Stimulated activated CD8-positive, alpha-beta memory T cell treated with anti-CD3 and anti-CD28 coated beads, Interleukin-7, amount 100 ng/mL, for 48 hours (primary cell): ENCODE data around the gene FAM3A.

Experiments used
- DNase-seq, 2 donors: peaks; one replicate each; pipeline ENCODE4 v3.0.0-alpha.2; 2020; ENCODE audit warnings: low read depth in 1 of 2; ENCODE audit errors: extremely low read depth in 1 of 2

The FAM3A gene

DNA sequence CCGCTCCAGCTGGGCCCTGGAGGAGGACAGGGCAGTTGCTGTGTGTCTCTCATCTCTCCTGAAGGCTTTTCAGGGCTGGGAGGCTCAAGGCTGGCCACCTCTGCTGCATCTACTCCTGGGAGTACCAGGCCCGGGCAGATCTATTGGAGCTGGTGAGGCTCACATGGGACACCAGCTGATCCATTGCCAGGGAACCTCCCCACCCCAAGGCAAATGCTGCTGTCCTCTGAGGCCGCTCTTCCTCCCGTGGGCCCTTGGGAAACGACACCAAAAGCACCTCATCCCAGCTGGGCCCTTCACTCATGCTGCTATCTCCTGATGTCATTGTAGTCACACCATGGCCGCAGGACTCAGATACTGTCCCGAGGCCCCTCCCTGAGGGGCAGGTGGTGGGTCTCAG, 33.2 kb downstream of the FAM3A start:
- DNase-seq = no peak

DNA sequence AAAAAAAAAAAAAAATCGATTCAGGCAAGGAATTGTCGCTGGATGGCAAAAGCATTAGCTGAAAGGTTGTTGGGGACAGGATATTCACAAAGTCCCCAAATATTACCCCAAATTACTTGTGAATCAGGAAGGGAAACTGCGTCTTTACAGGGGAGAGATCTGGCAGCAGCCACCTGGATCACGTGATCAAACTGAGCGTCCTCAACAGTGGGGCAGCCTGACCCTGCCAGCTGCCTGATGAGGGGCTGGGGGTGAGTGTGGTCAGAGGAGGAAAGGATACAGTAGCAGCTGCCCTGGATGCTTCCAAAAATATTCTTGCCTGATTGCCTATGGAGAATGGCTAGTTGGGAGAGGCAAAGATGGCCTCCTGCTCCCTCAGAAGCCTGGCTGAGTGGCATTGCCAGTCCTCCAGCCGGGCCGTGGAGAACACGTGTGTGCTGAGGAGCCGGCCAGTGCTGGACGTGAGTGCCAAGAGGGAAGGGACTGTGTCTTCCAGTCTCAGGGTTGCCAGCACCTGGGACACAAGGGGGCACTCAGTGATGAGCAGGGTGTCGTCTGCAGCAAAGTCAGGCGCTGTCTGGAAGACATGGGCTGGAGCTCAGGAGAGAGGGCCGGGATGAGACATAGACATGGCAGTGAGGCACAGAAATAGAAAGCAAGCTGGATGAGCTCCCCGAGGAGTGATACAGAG, 34.0 kb downstream of the FAM3A start:
- DNase-seq = no peak

DNA sequence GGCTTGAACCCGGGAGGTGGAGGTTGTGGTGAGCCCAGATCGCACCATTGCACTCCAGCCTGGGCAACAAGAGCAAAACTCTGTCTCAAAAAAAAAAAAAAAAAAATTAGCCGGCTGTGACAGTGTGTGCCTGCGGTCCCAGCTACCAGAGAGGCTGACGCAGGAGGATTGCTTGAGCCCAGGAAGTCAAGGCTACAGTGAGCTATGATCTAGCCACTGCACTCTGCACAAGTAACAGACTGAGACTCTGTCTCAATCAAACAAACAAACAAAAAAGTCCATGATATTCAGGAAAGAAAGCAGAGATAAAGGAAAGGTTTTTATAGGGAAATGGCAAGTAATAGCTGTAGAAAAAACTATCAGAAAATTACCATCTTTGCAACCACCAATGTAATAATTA, 34.8 kb downstream of the FAM3A start:
- DNase-seq = no peak

DNA sequence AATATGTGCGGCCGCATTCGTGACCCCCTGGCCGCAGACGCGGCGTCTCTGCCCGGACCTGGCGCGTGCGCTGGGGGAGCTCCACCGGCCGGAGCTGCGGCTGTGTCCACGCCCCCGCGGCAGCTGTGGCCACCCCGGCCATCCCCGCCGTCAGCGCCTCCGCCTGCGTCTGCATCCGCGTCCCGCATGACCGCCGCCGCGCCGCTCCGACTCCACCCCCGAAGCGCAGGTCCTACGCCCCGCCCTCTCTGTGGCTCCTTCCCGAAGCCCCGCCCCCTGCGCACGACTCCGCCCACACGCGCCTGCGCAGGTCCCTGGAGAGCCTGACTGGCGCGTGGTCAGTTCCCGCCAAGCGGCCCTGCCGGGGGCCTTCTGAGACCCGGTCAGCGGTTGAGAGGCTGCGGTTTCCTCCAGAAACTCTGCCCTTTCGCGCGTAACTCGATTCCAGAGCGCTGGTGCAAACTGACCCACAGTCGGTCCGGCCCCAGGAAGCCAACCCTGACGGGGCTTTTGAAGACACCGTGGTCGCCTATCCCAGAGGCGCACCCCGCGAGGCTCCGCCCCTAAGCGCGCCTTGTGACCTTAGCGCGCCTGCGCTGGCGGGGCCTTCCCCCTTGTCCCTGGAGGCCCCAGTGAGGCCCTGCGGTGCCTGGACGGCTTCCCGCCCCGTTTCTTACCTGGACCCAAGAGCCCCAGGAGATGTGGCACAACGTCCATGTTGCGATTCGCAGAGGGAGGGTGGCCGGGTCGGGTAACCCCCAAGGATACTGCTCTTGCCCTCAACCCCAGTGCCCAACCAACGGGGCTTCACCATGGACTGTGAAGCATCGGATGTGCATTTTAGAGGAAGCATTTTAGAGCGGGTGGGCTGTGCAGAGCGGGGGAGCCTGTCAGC, 37.1 kb downstream of the FAM3A start, which contains the start of gene LAGE3:
LAGE3 (minus strand) TSS at position 554 of the 895 bp plus-strand sequence; CDS start at position 188, 366 bp downstream.
- peak; percentile 83 to 86 for DNase-seq

DNA sequence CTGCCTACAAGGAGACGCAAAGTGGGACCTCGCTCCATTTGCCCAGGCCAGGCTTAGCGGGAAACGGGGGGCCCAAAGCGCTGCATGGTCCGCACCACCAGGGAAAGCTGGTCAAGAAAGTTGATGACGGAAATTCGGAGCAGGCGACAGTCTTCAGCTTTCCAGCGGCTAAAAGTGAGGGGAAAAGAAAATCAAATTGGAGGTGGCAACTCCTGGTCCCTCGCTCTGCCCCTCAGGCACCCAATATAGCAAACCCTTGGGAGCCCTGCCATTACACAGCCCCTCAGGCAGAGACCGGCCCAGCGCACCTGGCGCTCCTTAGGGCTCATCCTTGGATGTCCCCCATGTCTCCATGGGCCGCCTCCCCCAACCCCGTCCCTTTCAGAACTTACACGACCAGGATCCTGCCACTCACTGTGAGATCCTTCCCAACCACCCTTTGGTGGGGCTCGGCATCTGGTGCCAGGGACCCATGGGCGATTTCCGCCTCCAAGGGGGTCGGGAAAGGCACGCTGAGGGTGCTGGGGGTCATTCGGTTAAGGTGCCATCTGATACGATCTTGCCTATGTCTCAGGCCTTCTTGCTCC, 38.0 kb downstream of the FAM3A start:
- DNase-seq = no peak

DNA sequence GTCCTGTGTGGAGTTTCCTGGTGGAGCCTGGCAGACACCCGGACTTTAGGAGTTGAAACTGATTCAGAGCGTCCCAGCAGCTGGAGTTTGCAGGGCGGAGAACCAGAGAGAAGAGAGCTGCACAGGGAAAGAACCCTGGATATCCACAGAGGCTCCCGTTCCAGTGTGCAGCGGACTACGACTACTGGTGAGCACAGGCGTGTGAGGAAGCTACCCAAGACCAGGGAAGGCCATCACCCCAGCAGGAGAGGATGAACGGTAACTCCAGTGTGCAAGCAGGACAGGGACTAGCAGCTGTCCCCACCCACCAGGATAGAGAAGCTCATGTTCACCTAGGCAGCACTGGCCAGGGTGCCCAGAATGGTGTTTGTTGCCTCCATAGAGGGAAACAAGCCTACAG, 39.2 kb downstream of the FAM3A start:
- no peak for DNase-seq

DNA sequence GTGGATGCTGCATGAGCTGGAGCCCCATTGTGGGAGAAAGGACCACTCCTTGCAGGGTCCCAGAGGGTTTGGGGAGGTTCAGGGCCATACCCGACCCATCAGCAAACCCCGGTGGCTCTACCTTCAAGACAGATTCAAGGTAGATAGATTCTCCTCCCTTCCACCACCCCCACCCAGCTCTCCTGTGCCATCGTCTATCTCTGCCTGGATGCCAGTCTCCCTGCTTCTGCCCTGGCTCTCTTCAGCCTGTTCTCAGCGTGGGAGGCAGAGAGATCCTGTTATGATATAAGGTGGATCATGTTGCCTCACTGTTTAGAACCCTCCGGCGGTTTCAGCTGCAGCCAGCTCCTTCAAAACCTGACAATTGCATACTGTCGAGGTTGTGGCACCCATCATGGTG, 42.3 kb downstream of the FAM3A start:
- no peak for DNase-seq

DNA sequence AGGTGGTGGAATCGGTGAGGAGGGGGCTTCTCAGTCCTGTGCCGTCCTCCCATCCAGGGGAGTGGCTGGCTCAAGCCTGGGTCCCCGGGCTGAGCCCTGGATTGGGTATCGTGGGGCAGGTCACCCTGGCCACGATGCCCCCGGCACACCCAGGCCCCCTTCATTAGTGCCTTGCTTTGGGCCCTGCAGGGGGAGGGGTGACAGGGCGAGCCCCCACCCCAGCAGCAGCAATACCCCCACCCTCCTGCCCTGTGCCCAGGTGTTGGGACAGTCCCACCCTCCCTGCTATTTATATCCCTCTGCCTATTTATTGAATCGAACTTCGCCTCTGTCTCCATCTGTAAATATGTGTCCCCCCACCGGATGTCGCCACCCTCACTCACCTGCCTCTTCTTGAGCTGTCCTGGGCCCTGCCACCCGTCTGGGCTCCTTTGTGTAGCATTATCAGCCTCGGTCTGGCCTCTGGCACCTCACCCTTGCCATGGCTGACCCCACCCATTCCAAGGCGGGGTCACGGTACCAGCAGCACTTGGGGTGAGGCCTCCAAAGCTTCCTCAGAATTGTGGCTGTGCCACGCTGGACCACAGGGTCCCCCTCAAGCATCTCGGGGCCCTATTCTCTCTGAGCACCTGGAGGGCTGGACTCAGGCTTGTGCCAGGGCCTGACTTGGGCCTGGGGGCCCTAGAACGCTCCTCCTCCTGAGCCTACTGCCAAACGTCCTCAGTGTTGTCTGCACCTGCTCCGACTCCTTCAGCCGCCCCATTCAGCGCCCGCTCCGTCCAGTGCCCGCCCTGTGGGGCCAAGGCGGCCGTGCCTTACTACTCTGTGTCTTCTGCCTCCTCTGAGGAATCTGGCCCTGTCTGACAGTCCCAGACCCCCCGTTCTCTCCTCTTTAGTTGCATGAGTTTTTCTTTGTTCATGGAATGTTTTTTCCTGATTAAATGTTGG, 43.1 kb downstream of the FAM3A start:
- no peak for DNase-seq

DNA sequence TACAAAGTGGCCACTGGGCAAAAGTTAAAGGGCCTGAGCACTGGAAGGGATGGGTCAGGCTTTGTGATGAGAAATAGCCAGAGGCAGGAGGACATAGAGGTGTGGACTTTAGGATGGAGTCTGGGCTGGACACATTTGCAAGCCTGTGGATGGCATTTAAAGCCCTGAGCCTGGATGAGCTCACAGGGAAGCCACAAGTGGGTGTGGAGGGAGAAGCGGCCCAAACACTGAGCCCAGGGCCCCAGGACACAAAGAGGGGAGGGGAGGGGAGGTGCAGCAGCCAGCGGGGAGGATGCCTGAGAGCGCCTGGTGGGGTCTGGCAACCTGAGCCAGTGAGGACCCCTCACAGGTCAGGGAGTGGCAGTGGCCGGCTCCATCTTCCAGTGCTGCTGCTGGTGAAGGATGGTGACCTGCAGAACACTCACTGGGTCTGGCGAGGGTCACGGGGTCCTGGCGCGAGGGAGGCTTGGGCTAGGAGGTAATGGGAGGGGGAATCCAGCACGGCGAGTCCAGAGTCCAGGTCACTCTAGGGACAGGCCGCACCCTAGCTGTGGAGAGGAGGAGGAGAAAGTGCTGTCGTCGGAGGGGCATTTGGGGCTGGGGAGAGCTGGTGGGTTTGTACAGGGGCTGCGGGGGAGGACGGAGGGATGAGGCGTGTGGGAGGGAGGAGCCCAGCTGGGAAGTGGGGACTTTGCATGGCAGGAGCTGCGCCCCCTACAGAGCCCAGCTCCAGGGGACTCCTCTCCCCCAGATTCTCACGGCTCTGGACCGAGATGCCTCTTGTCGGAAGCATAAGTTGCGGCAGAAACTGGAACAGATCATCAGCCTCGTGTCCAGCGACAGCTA, 44.0 kb downstream of the FAM3A start:
- no peak for DNase-seq

DNA sequence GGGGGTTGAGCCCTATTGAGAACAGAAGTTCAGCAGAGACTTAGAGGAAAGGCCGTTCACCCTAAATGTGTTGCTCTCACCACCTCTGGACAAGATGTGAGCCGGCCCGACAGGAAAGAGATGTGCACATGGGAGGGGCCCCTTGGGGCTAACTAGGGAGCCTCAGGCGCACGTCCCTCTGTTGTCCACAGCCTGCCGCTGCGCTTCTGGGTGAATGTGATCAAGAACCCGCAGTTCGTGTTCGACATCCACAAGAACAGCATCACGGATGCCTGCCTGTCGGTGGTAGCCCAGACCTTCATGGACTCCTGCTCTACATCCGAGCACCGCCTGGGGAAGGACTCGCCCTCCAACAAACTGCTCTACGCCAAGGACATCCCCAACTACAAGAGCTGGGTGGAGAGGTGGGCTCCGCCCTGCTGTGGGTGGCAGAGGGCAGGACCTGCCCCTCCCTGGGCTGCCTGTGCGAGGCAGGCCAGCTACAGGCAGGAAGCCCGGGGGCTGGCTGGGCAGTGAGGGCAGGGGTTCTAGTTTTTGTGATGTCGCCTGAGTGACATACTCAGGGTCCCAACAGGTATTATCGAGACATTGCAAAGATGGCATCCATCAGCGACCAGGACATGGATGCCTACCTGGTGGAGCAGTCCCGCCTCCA, 45.0 kb downstream of the FAM3A start:
- no peak for DNase-seq

DNA sequence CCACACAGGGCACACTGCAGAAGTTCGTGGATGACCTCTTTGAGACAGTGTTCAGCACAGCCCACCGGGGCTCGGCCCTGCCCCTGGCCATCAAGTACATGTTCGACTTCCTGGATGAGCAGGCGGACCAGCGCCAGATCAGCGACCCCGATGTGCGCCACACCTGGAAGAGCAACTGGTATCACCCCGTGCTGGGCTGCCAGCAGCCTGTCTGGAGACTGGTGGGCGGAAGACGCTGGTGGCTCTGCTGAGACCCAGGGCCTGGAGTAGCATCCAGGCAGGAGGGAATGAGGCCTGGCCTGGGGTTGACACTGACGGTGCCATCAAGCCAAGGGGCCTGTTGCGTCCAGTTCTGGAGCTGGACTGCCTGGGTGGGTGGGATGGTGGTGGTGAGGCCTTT, 45.6 kb downstream of the FAM3A start:
- DNase-seq = no peak

DNA sequence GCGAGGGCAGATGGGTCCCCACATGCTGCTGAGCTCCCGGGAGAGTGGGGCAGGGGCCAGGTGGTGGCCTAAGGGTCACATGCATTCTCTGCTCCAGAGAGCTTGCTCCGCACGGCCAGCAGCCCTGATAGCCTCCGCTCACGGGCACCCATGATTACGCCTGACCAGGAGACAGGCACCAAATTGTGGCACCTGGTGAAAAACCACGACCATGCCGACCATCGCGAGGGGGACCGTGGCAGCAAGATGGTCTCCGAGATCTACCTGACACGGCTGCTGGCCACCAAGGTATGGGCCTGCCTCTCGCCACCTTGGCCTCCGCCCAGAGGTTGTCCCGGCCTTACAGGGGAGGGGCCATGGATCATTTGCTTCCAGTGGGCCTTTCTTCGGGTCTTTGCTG, 46.2 kb downstream of the FAM3A start:
- DNase-seq = no peak

DNA sequence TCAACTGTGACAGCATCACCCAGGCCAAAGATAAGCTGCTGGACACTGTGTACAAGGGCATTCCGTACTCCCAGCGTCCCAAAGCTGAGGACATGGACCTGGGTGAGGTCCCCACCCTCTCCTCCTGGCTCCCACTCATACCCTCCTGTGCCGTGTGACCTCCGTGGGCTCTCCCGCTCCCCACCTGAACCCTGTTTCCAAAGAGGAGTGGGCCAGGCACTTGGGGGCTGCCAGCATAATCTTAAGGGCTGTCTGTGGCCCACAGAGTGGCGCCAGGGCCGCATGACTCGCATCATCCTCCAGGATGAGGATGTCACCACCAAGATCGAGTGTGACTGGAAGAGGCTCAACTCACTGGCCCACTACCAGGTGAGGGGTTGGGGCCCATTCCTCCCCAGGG, 46.9 kb downstream of the FAM3A start:
- DNase-seq = no peak

DNA sequence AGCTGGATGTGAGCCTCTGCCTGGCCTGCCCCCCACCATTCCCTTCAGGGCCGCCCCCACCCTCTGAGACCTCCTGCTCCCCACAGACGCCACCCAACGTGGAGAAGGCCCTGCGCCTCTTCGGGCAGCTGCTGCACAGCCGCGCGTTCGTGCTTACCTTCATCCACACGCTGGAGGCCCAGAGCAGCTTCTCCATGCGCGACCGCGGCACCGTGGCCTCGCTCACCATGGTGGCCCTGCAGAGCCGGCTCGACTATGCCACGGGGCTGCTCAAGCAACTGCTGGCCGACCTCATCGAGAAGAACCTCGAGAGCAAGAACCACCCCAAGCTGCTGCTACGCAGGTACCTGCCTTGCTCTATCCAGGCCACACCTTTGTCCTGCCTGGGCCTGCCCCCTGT, 47.8 kb downstream of the FAM3A start:
- DNase-seq = no peak

DNA sequence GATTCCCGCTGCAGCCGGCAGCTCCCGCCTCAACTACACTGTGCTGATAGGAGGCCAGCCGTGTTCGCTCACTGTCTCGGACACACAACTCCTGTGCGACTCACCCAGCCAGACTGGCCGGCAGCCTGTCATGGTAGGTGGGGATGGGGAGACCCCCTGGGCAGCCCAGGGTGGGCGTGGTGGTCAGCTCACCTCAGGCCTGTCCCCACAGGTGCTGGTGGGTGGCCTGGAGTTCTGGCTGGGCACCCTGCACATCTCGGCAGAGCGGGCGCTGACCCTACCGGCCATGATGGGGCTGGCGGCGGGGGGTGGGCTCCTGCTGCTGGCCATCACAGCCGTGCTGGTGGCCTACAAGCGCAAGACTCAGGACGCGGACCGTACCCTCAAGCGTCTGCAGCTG, 48.5 kb downstream of the FAM3A start:
- DNase-seq = no peak

DNA sequence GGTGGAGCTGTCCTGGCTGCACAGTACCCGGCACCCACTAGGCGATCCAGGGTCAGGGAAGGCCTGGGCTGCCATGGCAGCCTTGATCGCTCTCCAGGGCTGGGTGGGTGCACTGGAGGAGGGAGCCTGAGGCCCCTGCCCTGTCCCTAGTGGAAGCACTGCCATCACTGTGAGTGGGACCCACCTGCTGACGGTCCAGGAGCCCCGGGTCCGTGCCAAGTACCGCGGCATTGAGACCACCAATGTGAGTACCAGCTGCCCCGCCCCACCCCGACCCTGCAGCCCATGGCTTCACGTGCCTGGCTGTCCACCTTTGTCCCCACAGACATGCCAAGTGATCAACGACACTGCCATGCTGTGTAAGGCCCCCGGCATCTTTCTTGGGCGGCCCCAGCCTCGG, 49.1 kb downstream of the FAM3A start:
- DNase-seq = no peak

DNA sequence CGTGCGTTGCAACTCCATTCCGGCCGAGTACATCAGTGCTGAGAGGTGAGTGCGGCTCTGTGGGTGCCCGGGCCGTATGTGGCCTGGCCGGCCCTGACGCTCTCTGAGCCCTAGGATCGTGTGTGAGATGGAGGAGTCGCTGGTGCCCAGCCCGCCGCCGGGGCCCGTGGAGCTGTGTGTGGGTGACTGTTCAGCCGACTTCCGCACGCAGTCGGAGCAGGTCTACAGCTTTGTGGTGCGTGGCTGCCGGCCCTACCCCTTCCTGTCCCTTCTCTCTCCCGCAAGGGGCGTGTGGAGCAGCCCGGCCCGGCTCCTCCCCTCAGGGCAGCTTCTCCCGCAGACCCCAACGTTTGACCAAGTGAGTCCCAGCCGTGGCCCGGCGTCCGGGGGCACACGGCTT, 50.0 kb downstream of the FAM3A start:
- no peak for DNase-seq

DNA sequence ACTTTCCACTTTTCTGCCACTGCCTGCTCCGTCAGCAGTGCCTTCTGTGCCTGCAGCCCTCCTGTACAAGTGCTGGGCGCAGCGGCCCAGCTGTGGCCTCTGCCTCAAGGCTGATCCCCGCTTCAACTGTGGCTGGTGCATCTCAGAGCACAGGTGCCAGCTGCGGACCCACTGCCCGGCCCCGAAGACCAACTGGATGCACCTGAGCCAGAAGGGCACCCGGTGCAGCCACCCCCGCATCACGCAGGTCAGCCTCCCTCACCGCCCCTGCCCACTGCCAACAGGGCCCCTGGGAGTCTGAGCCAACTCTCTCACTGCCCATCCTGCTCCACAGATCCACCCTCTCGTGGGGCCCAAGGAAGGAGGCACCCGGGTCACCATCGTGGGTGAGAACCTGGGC, 50.4 kb downstream of the FAM3A start:
- no peak for DNase-seq

DNA sequence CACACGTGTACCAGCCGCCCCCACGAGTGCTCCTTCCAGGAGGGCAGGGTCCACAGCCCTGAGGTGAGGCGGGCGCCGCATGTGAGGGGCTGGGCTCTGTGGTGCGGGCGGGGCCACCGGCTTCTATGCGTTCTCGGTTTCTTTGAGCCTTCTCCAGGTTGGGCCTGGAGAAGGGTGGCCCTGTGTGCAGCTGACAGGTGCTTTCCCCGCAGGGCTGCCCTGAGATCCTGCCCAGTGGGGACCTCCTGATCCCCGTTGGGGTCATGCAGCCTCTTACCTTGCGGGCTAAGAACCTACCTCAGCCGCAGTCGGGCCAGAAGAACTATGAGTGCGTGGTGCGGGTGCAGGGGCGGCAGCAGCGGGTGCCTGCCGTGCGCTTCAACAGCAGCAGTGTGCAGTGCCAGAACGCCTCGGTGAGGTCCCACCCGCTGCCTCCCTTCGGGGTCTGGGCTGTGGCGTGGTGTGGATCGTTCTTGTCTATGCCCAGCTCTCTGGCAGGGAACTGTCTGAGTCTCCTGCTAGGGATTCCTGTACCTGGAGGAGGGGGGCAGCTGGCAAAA, 51.1 kb downstream of the FAM3A start:
- DNase-seq = no peak
